ENCODE measurements around the gene STAT6. TPM values are rescaled to one million over a fixed set of nuclear protein-coding genes. Genes with fewer than 3 reads are reported as not detected.

Gene STAT6
- total RNA-seq, 2 donors from 2014 or later: 52.7 to 82.4 TPM

DNA sequence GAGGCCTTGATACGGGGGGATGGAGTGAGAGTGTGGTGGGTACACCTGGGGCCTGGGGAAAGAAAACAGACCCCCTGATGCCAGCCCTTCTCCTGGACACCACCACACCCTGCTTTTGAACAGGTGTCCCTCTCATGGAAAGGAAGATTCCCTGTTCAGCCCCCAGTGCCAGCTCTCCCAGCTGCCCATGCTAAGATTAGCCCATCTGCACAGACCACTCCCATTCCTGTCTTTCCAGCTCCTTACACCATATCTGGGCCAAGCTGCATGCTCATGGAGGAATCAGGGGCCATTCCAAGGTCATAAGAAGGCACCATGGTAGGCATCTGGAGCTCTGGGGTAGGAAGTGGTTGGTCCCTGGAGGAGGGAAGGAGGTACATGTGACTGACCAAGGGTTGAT lies 12.6 kb downstream of the STAT6 start:
- ATAC-seq (no peak), DNase-seq (no peak)
- Histone ChIP-seq H3K36me3 (replicated peaks in 1 of 2; ENCODE audit: insufficient read depth in 1 of 2, low read depth in 2 of 2) (peaks cover 0 to 13% of the 10 kb centered on the region in 2 donors), H3K27me3 (no peaks in the 10 kb centered on the region), H3K9me3 (no peaks in the 10 kb centered on the region), H3K4me1 (peaks cover 14% of the 10 kb centered on the region), H3K4me3 (no peak overlapping the region), H3K27ac (no peak overlapping the region)
- 92 to 100% methylated on average over 1 of the region's 1 CpG for WGBS, 2 donors
- no peak for TF ChIP-seq POLR2A (IDR thresholded peaks at IDR 0.05)
- TF ChIP-seq, protein P1, sequence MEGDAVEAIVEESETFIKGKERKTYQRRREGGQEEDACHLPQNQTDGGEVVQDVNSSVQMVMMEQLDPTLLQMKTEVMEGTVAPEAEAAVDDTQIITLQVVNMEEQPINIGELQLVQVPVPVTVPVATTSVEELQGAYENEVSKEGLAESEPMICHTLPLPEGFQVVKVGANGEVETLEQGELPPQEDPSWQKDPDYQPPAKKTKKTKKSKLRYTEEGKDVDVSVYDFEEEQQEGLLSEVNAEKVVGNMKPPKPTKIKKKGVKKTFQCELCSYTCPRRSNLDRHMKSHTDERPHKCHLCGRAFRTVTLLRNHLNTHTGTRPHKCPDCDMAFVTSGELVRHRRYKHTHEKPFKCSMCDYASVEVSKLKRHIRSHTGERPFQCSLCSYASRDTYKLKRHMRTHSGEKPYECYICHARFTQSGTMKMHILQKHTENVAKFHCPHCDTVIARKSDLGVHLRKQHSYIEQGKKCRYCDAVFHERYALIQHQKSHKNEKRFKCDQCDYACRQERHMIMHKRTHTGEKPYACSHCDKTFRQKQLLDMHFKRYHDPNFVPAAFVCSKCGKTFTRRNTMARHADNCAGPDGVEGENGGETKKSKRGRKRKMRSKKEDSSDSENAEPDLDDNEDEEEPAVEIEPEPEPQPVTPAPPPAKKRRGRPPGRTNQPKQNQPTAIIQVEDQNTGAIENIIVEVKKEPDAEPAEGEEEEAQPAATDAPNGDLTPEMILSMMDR (IDR thresholded peaks at IDR 0.05): no peak
- intact Hi-C loops (cut with DNase I): no loop called here

DNA sequence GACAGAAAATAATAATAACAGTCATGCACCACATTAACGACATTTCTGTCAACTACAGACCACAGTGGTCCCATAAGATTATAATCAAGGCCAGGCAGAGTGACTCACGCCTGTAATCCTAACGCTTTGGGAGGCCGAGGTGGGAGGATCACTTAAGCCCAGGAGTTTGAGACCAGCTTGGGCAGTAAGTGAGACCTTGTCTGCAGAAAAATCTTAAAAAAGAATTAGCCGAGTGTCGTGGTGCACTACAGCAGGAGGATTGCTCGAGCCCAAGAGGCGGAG lies 13.7 kb downstream of the STAT6 start:
- 79 to 83% methylated on average over 8 of the region's 8 CpGs for WGBS, 2 donors
- H3K27ac ChIP-seq: no peak overlapping the region
- H3K4me1 ChIP-seq: peaks cover 14% of the 10 kb centered on the region
- no peak for ATAC-seq
- intact Hi-C loops (cut with DNase I): no loop called here
- peaks cover 0 to 13% of the 10 kb centered on the region in 2 donors for H3K36me3 ChIP-seq (replicated peaks in 1 of 2; ENCODE audit: insufficient read depth in 1 of 2, low read depth in 2 of 2)
- TF ChIP-seq, protein P1 (IDR thresholded peaks at IDR 0.05): no peak
- no peak for TF ChIP-seq POLR2A (IDR thresholded peaks at IDR 0.05)
- no peak for DNase-seq
- no peaks in the 10 kb centered on the region for H3K27me3 ChIP-seq
- H3K4me3 ChIP-seq: no peak overlapping the region
- H3K9me3 ChIP-seq: no peaks in the 10 kb centered on the region

DNA sequence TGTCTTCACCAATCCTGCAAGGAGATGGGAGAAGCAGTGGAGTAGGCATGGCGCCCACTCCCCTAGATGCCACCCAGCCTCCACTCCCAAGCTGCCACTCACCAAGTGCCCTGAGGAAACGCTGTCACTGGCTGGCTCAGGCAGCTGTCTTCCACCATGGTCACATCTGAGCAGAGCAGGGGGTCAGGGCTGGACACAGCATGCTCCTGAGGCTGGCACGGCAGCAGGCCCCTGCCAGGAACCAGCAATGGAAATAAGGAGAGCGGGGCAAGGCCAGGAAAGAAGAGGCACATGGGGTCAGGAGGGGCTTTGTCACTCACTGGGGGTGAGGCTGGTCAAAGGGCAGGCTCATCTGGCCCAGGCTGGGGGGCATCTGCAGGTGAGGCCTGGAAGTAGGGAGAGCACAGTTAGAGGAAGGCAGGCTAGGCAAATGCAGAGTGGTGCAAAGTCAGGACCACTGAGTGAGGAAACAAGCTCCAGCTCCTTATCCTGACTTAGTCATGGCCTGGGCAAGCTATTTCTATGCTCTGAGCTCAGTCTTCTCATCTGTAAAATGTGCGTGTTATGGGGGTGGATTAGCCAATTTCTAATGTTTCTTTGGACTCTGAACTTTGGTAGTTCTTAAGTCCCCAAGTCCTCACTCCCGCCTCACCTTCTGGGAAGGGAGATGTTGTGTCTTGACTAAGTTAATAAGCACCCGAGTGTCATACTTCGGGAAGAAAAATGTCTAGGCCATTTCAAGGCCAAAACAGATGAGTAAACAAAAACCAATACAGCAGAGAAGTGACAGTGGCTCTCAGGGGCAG lies 14.2 kb downstream of the STAT6 start:
- intact Hi-C loops (cut with DNase I): no loop called here
- no peak overlapping the region for H3K27ac ChIP-seq
- ATAC-seq: no peak
- peaks cover 0 to 13% of the 10 kb centered on the region in 2 donors for H3K36me3 ChIP-seq (replicated peaks in 1 of 2; ENCODE audit: insufficient read depth in 1 of 2, low read depth in 2 of 2)
- no peaks in the 10 kb centered on the region for H3K27me3 ChIP-seq
- TF ChIP-seq, protein P1 (IDR thresholded peaks at IDR 0.05): no peak
- no peak for TF ChIP-seq POLR2A (IDR thresholded peaks at IDR 0.05)
- H3K4me1 ChIP-seq: peaks cover 10% of the 10 kb centered on the region
- WGBS, 2 donors: 59 to 65% methylated on average over 6 to 8 of the region's 8 CpGs
- no peak overlapping the region for H3K4me3 ChIP-seq
- no peaks in the 10 kb centered on the region for H3K9me3 ChIP-seq
- no peak for DNase-seq

DNA sequence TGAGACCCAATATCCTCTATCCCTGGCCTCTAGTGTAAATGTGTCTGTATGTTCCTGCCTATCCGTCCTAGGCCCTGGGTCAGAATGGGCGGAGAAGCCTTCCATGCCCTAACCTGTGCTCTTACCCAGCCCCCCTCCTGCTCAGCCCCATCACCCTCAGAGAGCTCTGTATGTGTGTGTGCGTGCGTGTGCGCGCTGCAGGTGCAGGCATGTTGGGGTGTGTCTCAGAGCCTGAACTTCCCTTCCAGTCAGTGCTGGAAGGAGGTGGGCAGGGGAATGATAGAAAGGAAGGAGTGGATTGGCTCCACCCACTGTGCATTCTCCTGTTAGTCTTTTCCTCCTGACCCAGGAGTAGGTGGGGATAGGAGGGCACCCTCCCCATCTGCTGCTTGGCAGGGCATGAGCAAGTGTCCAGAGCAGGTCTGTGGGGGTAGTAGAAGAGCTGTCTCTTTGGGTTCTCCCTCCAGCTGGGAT lies 15.0 kb downstream of the STAT6 start:
- H3K27me3 ChIP-seq: no peaks in the 10 kb centered on the region
- no peak for ATAC-seq
- TF ChIP-seq, protein P1 (IDR thresholded peaks at IDR 0.05): no peak
- TF ChIP-seq POLR2A (IDR thresholded peaks at IDR 0.05): no peak
- H3K9me3 ChIP-seq: no peaks in the 10 kb centered on the region
- H3K4me1 ChIP-seq: peaks cover 9% of the 10 kb centered on the region
- no peak overlapping the region for H3K4me3 ChIP-seq
- no peak overlapping the region for H3K27ac ChIP-seq
- H3K36me3 ChIP-seq (replicated peaks in 1 of 2; ENCODE audit: insufficient read depth in 1 of 2, low read depth in 2 of 2): peaks cover 0 to 13% of the 10 kb centered on the region in 2 donors
- intact Hi-C loops (cut with DNase I): no loop called here
- 66 to 93% methylated on average over 5 to 6 of the region's 6 CpGs for WGBS, 2 donors
- DNase-seq: no peak

DNA sequence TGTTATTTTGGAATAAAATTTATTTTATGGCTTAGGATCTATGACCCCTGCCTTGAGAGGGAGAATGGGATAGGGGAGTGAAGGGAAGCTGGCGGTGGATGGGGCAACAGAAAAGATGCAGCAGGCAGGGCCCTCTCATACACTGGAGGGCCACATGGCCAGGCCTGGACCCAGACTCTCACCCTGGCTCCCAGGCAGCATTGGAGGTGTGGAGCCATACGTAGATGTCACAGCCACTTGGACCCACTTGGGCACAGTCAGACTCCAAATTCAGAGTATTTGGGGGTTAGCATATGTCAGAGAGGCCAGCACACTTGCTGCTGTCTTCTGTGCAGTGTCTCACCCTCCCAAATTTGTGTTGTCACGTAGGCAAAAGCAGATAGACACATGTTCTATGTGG lies 15.7 kb downstream of the STAT6 start:
- H3K4me3 ChIP-seq: no peak overlapping the region
- peaks cover 0 to 13% of the 10 kb centered on the region in 2 donors for H3K36me3 ChIP-seq (replicated peaks in 1 of 2; ENCODE audit: insufficient read depth in 1 of 2, low read depth in 2 of 2)
- WGBS, 2 donors: 85 to 86% methylated on average over 3 of the region's 3 CpGs
- no peak for DNase-seq
- H3K27ac ChIP-seq: no peak overlapping the region
- H3K9me3 ChIP-seq: no peaks in the 10 kb centered on the region
- intact Hi-C loops (cut with DNase I): no loop called here
- no peak for TF ChIP-seq POLR2A (IDR thresholded peaks at IDR 0.05)
- TF ChIP-seq, protein P1 (IDR thresholded peaks at IDR 0.05): no peak
- H3K4me1 ChIP-seq: peaks cover 16% of the 10 kb centered on the region
- H3K27me3 ChIP-seq: no peaks in the 10 kb centered on the region
- ATAC-seq: no peak
